Nephron progenitor cell (in vitro differentiated cells): ENCODE results near the gene OSBP2.
"Not testable (repeated sequence)": the region's sequence is repeated elsewhere in the genome, so short reads cannot be mapped to it uniquely, and the experiment has no call there.

Source experiments
- DNase-seq: peaks from one replicate; pipeline ENCODE4 v3.0.0; 2021
- H3K27ac Mint-ChIP-seq: 2 replicates; pipeline ENCODE4 v1.8.0; 2021; ENCODE audit warnings: mild to moderate bottlenecking, moderate library complexity, mixed read lengths
- H3K27me3 Mint-ChIP-seq: 2 replicates; pipeline ENCODE4 v1.8.0; 2021; ENCODE audit warnings: mild to moderate bottlenecking, low read depth, mixed read lengths; ENCODE audit not compliant: poor library complexity
- H3K36me3 Mint-ChIP-seq: 2 replicates; pipeline ENCODE4 v1.8.0; 2021; ENCODE audit warnings: low read depth, mixed read lengths
- H3K4me1 Mint-ChIP-seq: 2 replicates; pipeline ENCODE4 v1.8.0; 2021; ENCODE audit warnings: mixed read lengths
- H3K4me3 Mint-ChIP-seq: 2 replicates; pipeline ENCODE4 v1.8.0; 2021; ENCODE audit warnings: mild to moderate bottlenecking, moderate library complexity, mixed read lengths
- H3K9me3 Mint-ChIP-seq: 2 replicates; pipeline ENCODE4 v1.8.0; 2021; ENCODE audit warnings: mild to moderate bottlenecking, moderate library complexity, mixed read lengths
- CTCF ChIP-seq: fragments of 200-600 bp; sonication (generic); IDR thresholded peaks from 2 replicates; pipeline ENCODE4 v1.5.0; 2021; ENCODE audit warnings: antibody characterized with exemption

The OSBP2 gene

GRCh38 chr22:30732426-30732825 lies 37.8 kb downstream of the OSBP2 start:
- no peak overlapping the region for H3K27ac Mint-ChIP-seq
- peaks cover 11% of the 10 kb centered on the region for H3K27me3 Mint-ChIP-seq
- H3K36me3 Mint-ChIP-seq = no peaks in the 10 kb centered on the region
- H3K4me1 Mint-ChIP-seq = no peaks in the 10 kb centered on the region
- no peak for TF ChIP-seq CTCF
- peaks cover 10% of the 10 kb centered on the region for H3K9me3 Mint-ChIP-seq
- no peak for DNase-seq
- H3K4me3 Mint-ChIP-seq = no peak overlapping the region

- TF ChIP-seq CTCF = no peak
- H3K9me3 Mint-ChIP-seq = peaks cover 10% of the 10 kb centered on the region
- peaks cover 14% of the 10 kb centered on the region for H3K27me3 Mint-ChIP-seq
- peaks cover 4% of the 10 kb centered on the region for H3K4me1 Mint-ChIP-seq
- no peak overlapping the region for H3K4me3 Mint-ChIP-seq
- no peaks in the 10 kb centered on the region for H3K36me3 Mint-ChIP-seq
- no peak for DNase-seq
- no peak overlapping the region for H3K27ac Mint-ChIP-seq
These were observed 38.5 kb downstream of the OSBP2 start for GRCh38 chr22:30733181-30733631.

- H3K4me1 Mint-ChIP-seq, H3K36me3 Mint-ChIP-seq, H3K27ac Mint-ChIP-seq, DNase-seq, H3K9me3 Mint-ChIP-seq, H3K4me3 Mint-ChIP-seq: not testable (repeated sequence)
- H3K27me3 Mint-ChIP-seq = peaks cover 24% of the 10 kb centered on the region
These were observed 45.3 kb downstream of the OSBP2 start for GRCh38 chr22:30740007-30740406.

GRCh38 chr22:30740511-30740910 lies 45.8 kb downstream of the OSBP2 start:
- peaks cover 20% of the 10 kb centered on the region for H3K27me3 Mint-ChIP-seq
- H3K4me1 Mint-ChIP-seq, H3K4me3 Mint-ChIP-seq, DNase-seq, H3K27ac Mint-ChIP-seq, H3K36me3 Mint-ChIP-seq, H3K9me3 Mint-ChIP-seq: not testable (repeated sequence)

- H3K4me3 Mint-ChIP-seq = no peak overlapping the region
- H3K9me3 Mint-ChIP-seq = no peaks in the 10 kb centered on the region
- no peak for DNase-seq
- no peak for TF ChIP-seq CTCF
- H3K27me3 Mint-ChIP-seq = peaks cover 20% of the 10 kb centered on the region
- no peak overlapping the region for H3K27ac Mint-ChIP-seq
- H3K4me1 Mint-ChIP-seq = peaks cover 5% of the 10 kb centered on the region
- H3K36me3 Mint-ChIP-seq = no peaks in the 10 kb centered on the region
These were observed 47.9 kb downstream of the OSBP2 start for GRCh38 chr22:30742291-30743256.

GRCh38 chr22:30743257-30744020 lies 48.8 kb downstream of the OSBP2 start:
- no peak for DNase-seq
- TF ChIP-seq CTCF = no peak
- Mint-ChIP-seq H3K27ac (no peak overlapping the region), H3K9me3 (no peaks in the 10 kb centered on the region), H3K4me3 (no peak overlapping the region), H3K4me1 (no peaks in the 10 kb centered on the region), H3K36me3 (no peaks in the 10 kb centered on the region), H3K27me3 (peaks cover 20% of the 10 kb centered on the region)
